ENCODE measurements around the gene HLA-DOA. TPM values are rescaled to one million over a fixed set of nuclear protein-coding genes. Genes with fewer than 3 reads are reported as not detected.

HLA-DOA gene
- total and polyA plus RNA-seq, 9 donors = 1.1 to 25.3 (median 6.4) TPM

- no peaks in the 10 kb centered on the region for H3K27me3 ChIP-seq
- WGBS, 3 donors = 72 to 87% (median 78%) methylated on average over 6 of the region's 6 CpGs
- intact Hi-C loops (cut with DNase I) = loop anchor here in 3 of 4 donors (5.0 to 10.0 kb wide), 2 partner anchors 240 to 242 kb away; no protein-coding TSS in a partner anchor
- no peaks in the 10 kb centered on the region for H3K36me3 ChIP-seq
- no peaks in the 10 kb centered on the region for H3K9me3 ChIP-seq
- TF ChIP-seq CTCF (IDR thresholded peaks at IDR 0.05) (no peak), EP300 (IDR thresholded peaks at IDR 0.05) (no peak), POLR2A (IDR thresholded peaks at IDR 0.05) (no peak)
- DNase-seq = no peak
- H3K4me1 ChIP-seq (ENCODE audit: insufficient read depth) = peaks cover 2% of the 10 kb centered on the region
- no peak overlapping the region for H3K27ac ChIP-seq
- no peak overlapping the region for H3K4me3 ChIP-seq
These were observed 4.5 kb downstream of the HLA-DOA start for GRCh38 chr6:33004940-33005339.

GRCh38 chr6:33001685-33002084 lies 7.7 kb downstream of the HLA-DOA start:
- no peak overlapping the region for H3K4me3 ChIP-seq
- no peaks in the 10 kb centered on the region for H3K27me3 ChIP-seq
- no peak for DNase-seq
- H3K36me3 ChIP-seq = no peaks in the 10 kb centered on the region
- TF ChIP-seq POLR2A (IDR thresholded peaks at IDR 0.05) = no peak
- H3K27ac ChIP-seq = no peak overlapping the region
- 47 to 56% (median 49%) methylated on average over 4 of the region's 4 CpGs for WGBS, 3 donors
- no peaks in the 10 kb centered on the region for H3K9me3 ChIP-seq
- intact Hi-C loops (cut with DNase I) = loop anchor here in 2 of 4 donors (10.0 kb wide), 1 partner anchor 243 kb away; no protein-coding TSS in a partner anchor
- no peaks in the 10 kb centered on the region for H3K4me1 ChIP-seq (ENCODE audit: insufficient read depth)

GRCh38 chr6:33000055-33000454 lies 9.3 kb downstream of the HLA-DOA start:
- intact Hi-C loops (cut with DNase I) = loop anchor here in 2 of 4 donors (10.0 kb wide), 1 partner anchor 245 kb away; no protein-coding TSS in a partner anchor
- no peaks in the 10 kb centered on the region for H3K4me1 ChIP-seq (ENCODE audit: insufficient read depth)
- 37 to 44% (median 39%) methylated on average over 8 of the region's 8 CpGs for WGBS, 3 donors
- TF ChIP-seq EP300 (IDR thresholded peaks at IDR 0.05) = no peak
- no peak for TF ChIP-seq CTCF (IDR thresholded peaks at IDR 0.05)
- no peak for DNase-seq
- no peaks in the 10 kb centered on the region for H3K27me3 ChIP-seq
- no peak overlapping the region for H3K27ac ChIP-seq
- H3K4me3 ChIP-seq = no peak overlapping the region
- H3K9me3 ChIP-seq = no peaks in the 10 kb centered on the region
- no peaks in the 10 kb centered on the region for H3K36me3 ChIP-seq

GRCh38 chr6:32995448-32995847 lies 13.9 kb downstream of the HLA-DOA start:
- intact Hi-C loops (cut with DNase I) = no loop called here
- no peak overlapping the region for H3K27ac ChIP-seq
- no peak for DNase-seq
- H3K4me3 ChIP-seq = no peak overlapping the region
- WGBS, 3 donors = 31 to 39% (median 37%) methylated on average over 2 of the region's 2 CpGs
- H3K4me1 ChIP-seq (ENCODE audit: insufficient read depth) = no peaks in the 10 kb centered on the region
- no peak for TF ChIP-seq EP300 (IDR thresholded peaks at IDR 0.05)
- no peak for TF ChIP-seq POLR2A (IDR thresholded peaks at IDR 0.05)
- TF ChIP-seq CTCF (IDR thresholded peaks at IDR 0.05) = no peak
- H3K36me3 ChIP-seq = no peaks in the 10 kb centered on the region
- H3K9me3 ChIP-seq = no peaks in the 10 kb centered on the region
- H3K27me3 ChIP-seq = no peaks in the 10 kb centered on the region

- H3K36me3 ChIP-seq = no peaks in the 10 kb centered on the region
- no peak for TF ChIP-seq CTCF (IDR thresholded peaks at IDR 0.05)
- TF ChIP-seq POLR2A (IDR thresholded peaks at IDR 0.05) = no peak
- no peak for TF ChIP-seq EP300 (IDR thresholded peaks at IDR 0.05)
- H3K27me3 ChIP-seq = no peaks in the 10 kb centered on the region
- H3K9me3 ChIP-seq = no peaks in the 10 kb centered on the region
- intact Hi-C loops (cut with DNase I) = no loop called here
- H3K4me3 ChIP-seq = no peak overlapping the region
- 87 to 92% (median 91%) methylated on average over 9 of the region's 9 CpGs for WGBS, 3 donors
- no peaks in the 10 kb centered on the region for H3K4me1 ChIP-seq (ENCODE audit: insufficient read depth)
- no peak for DNase-seq
- no peak overlapping the region for H3K27ac ChIP-seq
These were observed 15.9 kb downstream of the HLA-DOA start for GRCh38 chr6:32993363-32993973.

All from ovary (tissue), 9 donors.